ENCODE measurements around the gene B3GNT7. TPM values are rescaled to one million over a fixed set of nuclear protein-coding genes. Genes with fewer than 3 reads are reported as not detected.
"Not testable (repeated sequence)": the region's sequence is repeated elsewhere in the genome, so short reads cannot be mapped to it uniquely, and the experiment has no call there.

Gene B3GNT7
- total RNA-seq, 1 donor from 2014 or later, result 7.2 TPM

DNA sequence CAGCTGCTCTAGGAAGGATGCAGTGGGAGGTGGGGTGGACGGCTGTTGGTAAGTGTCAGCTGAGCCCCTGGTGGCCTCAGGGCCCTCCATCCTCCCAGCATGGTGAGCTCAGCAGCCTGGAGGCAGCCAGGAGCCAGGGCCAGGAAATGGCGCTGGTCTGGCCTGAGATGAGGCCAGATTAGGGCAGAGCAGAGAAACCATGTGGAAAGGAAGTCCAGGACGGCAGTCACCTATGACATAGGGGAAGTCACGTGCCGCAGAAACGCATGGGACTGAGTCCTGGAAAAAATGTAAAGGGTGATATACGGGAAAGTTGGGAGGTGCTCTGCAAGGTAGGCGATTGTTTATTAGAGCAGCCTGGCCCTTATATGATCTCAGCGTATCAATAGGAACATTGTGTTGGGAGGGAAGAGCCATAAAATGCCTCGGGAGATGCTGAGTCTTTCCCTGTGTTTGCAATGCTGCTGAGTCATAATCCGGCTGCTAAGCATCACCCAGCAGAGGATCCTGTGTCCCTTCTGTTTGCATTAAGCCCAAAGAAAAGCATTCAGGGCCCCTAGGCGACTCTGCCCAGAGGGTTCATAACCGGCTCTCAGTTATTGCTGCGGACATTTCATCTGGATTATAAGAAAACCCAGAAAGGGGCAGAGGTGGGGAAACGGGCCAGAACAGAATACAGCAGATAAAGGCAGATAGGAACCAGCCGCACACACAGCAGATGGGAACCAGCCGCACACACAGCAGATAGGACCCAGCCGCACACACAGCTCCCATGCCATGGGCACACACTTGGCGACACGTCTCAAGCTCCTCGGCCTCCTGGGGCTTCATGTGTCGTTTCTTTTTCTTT is 30.3 kb upstream of the B3GNT7 start:
- peak; percentile 87 to 94 for DNase-seq (ENCODE audit: low read depth in 2 of 2)

DNA sequence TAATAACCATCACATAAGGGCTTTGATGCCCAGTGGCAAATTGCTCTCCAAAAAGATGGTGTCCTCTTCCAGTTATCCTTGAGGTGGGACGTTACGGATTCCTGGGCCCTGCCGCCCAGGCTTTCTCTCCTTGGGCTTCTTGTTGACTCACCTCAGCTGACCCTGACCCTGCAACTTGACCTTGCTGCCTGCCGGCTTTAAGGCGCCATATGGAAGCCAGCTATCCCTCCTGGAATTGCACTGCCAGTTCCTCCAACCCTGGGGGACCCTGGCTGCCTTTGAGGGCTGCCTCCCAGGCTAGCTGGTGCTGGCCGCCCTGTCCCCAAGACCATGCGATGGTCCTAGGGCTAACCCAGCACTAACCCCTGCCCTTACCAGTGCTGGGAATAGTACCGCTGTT is 28.3 kb upstream of the B3GNT7 start:
- no peak for DNase-seq (ENCODE audit: low read depth in 2 of 2)

DNA sequence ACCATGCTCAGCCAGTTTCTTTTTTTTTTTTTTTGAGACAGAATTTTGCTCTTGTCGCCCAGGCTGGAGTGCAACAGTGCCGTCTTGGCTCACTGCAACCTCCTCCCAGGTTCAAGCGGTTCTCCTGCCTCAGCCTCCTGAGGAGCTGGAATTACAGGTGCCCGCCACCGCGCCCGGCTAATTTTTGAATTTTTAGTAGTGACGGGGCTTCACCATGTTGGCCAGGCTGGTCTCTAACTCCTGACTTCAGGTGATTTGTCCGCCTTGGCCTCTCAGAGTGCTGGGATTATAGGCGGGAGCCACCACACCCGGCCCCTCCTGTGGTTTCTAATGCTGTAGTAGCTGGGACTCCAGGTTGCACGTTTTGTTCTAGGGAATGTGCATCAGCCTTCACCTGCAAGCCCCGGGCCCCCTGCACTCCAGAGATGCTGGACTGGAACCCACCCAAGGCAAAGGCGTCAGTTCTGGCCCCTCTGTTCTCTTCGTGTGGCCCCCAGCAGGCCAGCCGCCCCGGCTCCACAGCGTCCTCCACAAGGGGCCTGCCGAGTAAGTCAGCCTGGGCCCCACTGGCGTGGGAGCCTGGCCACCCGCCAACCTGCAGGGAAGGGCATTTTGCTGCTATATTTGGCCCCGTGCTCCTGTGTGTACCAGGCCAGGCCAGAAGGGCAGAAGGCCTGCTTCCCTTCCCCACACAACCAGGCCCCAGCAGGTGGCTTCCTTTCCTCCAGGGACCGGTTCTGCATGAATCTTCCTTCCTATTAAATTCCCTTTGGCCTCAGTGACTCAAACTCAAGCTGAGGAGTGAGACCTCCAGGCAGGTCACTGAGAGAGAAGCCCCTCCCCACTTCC is 25.7 kb upstream of the B3GNT7 start:
- DNase-seq (ENCODE audit: low read depth in 2 of 2), result peak; percentile 39 to 70

DNA sequence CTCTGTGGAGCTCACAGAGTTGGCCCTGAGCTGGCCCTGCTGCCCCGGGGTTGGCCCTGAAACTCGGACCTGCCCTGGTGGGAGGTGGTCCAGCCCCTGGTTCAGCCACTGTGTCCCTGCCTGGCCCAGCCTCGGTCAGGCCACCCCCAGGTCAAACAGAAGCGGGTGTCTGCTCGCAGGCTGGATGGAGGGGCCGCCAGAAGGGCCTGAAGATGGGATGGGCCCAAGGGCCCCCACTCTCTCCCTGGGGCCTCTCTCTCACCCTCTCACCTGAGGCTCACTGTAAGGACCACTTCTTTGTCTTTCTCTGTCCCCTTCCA is 25.1 kb upstream of the B3GNT7 start:
- DNase-seq (ENCODE audit: low read depth in 2 of 2), result no peak

DNA sequence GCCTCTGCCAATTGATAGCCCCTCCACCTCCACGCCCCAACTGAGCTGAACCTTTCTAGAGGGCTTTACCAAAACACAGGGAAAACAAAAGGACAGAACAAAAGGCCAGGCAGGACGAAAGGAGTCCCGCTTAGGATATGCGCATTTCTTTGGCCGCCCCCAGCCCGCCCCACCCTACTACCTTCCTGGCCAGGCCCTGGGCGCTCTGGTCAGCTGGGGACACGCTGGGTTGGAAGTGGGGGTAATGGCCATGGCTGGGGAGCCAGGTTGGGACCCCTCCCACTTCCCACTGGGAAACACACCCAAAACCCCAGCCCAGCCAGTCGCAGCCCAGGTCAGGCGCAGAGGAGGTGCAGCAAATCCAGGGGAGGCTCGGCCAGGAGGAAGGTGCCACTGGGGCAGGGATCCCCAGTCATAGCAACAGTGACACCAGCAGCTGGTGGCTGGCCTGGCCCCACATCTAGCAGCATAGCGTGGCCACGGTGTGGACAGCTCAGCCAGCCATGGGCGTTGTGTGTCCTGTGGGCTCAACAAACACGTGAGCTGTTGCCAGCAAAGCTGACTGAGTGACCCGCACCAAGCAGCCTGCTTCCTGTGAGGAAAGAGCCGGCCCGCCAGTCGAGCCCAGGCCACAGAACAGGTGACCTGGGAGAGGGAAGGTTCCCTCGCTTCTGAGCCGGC is 24.6 kb upstream of the B3GNT7 start:
- peak; percentile 65 to 76 for DNase-seq (ENCODE audit: low read depth in 2 of 2)

DNA sequence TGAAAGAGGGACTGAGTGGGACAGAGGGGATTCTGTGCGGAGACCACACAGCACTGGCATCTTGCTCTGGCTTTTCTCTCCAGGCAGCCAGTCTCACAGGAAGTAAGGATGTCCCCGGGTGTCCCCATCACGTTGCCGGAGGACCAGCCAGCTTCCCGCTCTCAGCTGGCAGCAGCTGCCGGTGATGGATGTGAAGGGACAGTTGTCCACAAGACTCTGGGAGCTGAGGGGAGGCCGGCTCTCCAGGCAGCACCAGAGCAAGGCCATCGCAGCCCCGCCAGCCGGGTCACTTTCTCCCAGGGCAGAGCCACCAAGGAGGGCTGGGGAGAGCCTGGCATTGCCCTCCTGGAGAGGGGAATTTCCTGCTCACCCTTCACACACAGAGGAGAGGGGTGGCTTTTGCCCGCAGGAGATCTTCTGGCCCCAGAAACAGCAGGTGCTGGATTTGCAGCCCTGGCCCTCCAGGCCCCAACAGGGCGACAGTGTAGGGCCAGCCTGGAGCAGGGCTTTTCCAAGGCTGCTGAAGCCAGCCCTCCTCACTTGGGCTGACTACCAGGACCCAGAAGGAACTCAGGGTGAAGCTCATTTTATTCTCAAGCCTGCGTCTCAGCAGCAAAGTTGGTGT is 24.0 kb upstream of the B3GNT7 start:
- no peak for DNase-seq (ENCODE audit: low read depth in 2 of 2)

DNA sequence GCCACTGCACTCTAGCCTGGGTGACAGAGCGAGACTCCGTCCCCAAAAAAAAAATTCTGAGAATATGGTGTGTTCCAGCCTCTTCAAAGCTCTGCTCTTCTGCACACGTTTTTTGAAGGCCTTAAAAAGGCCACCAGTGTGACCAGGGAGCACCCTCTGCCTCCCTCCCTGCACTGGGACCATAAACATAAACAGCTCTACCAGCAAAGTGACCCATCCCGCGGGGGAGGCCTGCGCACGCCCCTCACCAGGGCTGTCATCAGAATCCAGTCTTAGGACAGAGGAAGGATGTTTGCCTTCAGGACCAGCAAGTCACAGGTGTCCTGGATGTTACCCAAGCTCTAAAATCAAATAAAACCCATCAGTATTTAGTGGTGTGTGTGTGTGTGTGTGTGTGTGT is 23.2 kb upstream of the B3GNT7 start:
- no peak for DNase-seq (ENCODE audit: low read depth in 2 of 2)

DNA sequence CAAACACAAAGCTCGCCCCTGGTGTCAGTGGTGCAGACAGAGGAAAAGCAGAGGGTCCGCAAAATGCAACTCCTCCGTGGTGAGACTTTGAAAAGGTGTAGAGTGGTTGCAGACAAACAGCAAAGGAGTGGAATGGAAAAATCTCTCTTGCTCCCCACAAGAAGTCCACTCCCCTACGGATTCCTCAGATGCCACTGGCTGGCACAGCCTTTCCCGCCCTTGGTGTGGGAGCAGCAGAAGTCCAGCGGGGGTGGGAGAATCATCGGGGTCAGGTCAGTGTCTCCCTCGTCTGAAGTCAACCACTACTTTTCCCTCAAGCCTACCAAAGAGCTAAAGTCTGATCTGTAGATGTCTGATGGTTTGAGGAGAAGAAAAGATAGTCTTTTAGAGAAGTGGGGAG is 22.3 kb upstream of the B3GNT7 start:
- no peak for DNase-seq (ENCODE audit: low read depth in 2 of 2)

DNA sequence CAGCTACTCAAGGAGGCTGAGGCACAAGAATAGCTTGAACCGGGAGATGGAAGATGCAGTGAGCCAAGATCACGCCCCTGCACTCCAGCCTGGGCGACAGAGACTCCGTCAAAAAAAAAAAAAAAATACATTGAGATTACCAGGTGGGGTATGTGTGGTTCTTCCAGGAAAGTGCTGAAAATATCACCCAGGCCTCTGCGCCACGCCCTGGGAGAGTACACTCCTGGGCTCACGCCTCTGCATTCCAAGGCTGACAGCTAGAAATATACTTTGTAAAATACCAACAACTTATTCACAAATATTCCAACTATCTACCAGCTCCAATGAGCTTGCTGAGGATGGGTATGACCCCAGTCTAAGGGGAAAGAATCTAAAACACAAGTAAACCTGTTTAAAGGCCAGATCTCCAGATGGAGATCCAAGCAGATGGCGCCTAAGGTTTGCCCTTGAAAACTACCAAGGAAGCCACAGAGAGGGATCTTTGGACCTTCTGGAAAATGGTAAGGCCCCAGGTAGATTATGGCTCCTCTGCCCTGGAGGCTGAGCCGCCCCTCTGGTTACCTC is 21.6 kb upstream of the B3GNT7 start:
- no peak for DNase-seq (ENCODE audit: low read depth in 2 of 2)

DNA sequence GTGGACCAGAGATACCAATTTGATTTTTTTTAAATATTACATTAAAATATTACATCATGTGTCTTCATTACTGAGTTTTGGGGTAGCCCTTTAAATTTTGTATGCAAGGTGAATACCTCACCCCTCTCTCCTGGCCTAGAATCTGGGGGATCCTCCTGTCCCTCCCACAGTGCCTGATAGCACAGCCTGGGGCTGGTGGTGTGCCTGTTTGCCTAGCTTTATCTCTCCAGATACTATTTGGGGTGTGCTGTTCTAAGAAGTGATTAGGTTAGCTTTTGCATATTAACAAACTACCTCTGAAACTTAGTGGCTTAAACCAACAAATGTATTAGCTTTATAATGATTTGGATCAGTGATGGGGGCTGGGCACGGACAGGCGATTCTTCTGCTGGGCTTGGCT is 20.7 kb upstream of the B3GNT7 start:
- DNase-seq (ENCODE audit: low read depth in 2 of 2), result no peak

DNA sequence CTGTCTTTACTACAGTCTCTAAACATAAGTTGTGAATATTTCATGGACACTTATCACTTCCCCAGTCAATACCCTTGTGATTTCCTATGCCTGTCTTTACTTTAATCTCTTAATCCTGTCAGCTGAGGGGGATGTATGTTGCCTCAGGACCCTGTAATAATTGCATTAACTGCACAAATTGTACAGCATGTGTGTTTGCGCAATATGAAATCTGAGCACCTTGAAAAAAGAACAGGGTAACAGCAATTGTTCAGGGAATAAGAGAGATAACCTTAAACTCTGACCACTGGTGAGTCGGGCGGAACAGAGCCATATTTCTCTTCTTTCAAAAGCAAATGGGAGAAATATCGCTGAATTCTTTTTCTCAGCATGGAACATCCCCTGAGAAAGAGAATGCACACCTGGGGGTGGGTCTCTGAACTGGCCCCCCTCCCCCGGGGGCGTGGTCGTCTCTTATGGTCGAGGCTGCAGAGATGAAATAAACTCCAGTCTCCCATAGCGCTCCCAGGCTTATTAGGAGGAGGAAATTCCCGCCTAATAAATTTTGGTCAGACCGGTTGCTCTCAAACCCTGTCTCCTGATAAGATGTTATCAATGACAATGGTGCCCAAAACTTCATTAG is 19.4 kb upstream of the B3GNT7 start:
- DNase-seq (ENCODE audit: low read depth in 2 of 2), result not testable (repeated sequence)

DNA sequence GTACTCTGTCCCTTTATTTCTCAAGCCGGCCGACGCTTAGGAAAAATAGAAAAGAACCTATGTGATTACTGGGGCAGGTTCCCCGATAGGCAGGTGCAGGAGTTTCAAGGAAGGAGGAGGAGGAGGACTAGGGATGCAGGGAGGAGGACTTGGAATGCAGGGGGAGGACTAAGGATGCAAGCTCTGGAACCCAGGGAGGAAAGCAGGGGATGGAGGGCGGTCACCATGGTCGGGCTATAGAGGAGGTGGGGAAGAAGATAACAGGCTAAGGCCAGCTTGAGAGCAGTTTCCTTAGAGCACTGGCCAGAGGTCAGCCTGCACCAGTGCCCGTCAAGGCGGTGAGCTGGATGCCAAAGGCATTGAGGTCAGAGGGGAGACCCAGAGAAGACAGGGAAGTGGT is 18.7 kb upstream of the B3GNT7 start:
- no peak for DNase-seq (ENCODE audit: low read depth in 2 of 2)

DNA sequence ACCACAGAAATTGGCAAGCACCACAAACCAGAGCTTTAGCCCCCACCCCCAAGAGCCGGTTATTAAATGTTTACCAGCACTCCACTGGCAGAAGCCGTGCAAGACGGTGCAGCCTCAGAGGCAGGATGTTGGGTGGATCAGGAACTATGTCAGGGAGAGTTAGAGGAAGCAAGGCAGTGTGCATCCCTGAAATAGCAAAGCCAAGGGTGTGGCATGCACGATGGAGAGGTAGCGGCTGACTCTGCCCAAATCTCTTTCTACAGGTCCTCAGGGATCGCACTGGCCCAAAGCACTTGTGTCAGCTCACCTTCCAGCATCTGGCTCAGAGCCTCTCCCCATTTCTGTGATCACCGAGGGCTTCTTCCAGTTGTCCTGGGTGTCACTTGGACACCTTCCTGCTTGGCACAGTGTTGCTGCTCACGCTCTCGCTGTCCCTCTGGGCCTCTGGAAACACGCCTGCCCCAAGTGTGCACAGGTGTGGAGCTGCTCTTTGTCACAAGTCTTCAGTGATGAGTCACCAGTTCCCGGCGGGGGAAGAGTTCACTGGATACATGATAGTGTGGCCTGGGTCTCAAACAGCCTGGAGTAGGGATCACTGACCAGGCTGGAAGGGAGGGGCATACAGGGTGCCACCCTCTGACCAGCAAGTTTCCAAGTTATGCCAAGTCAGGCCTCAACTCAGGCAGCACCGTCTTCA is 17.3 kb upstream of the B3GNT7 start:
- DNase-seq (ENCODE audit: low read depth in 2 of 2), result no peak

DNA sequence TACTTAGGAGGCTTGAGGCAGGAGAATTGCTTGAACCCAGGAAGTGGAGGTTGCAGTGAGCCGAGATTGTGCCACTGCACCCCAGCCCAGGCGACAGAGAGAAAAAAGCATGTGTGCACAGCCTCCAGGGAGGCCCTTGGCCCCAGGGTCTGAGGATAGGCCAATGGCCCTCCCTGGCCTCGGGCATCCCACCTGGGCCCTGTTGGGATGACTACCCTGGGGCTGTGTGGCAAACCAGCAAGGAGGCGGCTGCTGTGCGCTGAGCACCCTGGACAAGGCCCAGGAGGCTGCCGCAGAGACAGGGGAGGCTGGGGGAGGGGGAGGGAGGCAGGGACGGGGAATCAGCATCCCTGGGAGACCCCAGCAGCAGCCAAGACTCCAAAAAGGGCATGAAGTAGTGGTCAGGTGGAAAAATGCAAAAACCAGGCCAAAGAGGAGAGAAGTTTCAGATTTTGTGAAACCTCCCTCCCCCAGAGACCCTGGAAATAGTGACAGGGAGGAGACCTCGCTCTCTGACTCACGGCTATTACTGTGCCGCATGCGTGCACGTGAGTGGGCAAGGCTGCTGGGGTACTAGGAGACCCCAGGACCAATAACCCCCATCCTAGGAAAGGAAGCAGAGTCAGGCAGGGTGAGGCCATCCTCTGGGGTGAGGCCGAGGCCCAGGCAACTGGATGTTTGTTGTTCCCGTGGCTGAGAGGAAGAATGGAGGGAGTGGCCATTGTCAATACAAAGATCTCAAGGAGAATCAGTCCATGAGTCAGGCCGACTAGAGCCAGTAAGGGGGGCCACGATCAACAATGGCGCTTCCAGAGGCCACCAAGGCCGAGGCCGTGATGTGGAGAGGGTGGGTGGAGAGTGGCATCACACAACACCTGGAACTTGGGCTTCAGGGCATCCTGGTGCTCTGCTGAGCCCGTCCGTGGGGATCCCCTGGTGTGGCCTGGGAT is 16.0 kb upstream of the B3GNT7 start:
- peak in 1 of 2 donors; percentile 21 for DNase-seq (ENCODE audit: low read depth in 2 of 2)

DNA sequence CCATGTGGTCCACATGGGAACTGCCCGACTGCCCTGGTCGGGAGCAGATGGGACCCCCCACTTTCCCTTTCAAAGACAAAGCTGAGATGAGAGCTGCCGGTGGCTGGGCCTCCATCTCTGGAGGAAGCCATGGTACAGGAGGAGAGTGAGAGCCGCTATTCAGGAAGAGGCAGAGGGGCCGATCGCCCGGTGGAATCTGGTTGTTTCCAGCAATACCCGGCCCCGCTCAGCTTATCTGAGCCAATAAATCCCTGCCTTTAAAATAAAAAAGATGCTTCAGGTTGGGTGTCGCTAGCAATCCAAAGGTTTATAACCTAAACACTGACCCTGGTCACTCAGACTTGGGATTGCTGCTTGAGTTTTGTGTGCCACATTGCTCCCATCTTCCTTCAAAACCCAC is 15.2 kb upstream of the B3GNT7 start:
- DNase-seq (ENCODE audit: low read depth in 2 of 2), result no peak

DNA sequence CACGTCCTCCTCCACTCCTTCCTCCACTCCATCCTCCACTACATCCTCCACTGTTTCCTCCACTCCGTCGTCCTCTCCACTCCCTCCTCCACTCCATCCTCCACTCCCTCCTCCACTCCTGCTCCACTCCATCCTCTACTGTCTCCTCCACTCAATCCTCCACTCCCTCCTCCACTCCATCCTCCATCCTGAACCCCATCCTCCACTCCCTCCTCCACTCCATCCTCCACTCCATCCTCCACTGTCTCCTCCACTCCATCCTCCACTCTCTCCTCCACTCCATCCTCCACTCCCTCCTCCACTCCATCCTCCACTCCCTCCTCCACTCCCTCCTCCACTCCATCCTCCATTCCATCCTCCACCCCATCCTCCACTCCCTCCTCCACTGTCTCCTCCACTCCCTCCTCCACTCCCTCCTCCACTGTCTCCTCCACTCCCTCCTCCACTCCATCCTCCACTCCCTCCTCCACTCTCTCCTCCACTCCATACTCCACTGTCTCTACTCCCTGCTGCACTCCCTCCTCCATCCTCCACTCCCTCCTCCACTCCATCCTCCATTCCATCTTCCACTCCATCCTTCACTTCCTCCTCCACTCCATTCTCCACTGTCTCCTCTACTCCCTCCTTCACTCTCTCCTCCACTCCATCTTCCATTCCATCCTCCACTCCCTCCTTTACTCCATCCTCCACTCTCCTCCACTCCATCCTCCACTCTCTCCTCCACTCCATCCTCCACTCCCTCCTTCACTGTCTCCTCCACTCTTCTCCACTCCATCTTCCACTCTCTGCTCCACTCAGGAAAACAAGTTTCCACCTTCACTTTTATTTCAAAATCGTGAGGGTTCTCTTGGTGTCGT is 14.3 kb upstream of the B3GNT7 start:
- DNase-seq (ENCODE audit: low read depth in 2 of 2), result no peak

DNA sequence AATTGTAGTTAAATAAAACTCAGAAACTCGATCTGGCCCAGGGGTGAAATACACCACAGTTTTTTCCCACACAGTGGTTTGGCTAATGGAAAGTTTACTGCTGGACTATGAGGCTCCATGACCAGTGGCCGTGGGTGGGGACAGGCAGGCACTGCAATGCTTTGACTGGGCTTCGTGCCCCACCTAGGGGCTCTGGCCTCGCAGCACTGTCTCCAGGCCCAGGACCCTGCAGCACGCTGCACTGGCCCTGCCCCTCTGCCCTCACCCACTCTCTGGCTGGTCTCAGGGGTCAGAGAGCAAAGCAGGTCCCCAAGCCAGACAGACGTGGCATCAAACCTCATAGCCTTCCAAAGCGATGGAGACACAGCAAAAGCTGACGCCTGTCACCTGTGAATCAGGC is 13.4 kb upstream of the B3GNT7 start:
- no peak for DNase-seq (ENCODE audit: low read depth in 2 of 2)

DNA sequence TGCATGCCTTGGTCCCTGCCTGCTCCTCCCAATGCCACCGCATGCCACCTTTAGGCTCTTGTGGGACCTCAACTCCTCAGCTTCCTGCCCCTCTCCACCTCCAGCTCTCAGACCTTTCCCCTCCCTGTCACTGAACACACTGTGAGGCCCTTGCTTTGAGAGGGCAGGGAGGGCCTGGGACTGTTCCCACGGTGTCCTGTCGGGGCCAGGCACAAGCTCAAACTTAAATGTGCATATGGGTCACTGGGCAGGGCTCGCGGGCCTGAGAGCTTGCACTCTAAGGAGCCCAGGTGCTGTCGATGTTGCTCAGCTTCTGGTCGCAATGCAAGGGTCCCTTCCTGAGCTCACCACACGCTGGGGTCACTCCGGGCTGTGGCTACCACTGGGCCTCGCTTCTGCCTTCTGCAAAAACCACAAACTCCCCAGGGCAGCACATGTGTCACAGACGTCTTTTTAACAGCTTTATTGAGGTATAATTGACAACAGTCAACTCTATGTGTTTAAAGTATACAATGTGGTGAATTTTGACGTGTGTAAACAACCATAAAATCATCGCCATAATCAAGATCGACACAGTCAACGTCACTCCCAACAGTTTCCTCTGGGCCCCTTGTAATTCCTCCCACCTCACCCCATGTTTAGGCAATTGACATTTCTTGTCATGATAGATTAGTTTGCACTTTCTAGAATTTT is 11.9 kb upstream of the B3GNT7 start:
- DNase-seq (ENCODE audit: low read depth in 2 of 2), result no peak

Data from dermis microvascular lymphatic vessel endothelial cell (primary cell).